H1 (cell line): Measurements from ENCODE around the gene MRPL32. TPM values are rescaled to one million over a fixed set of nuclear protein-coding genes. Genes with fewer than 3 reads are reported as not detected.

Experiments
- CTCF ChIA-PET: fragments of 300-600 bp; sonication (Branson Sonifier 250); formaldehyde crosslinking; loops from one replicate; lab custom pipeline; 2021; ENCODE audit not compliant: partially characterized antibody; lab: Charles Lee
- POLR2A ChIA-PET: fragments of 300-600 bp; sonication (Branson Sonifier 250); formaldehyde crosslinking; loops from one replicate; lab custom pipeline; 2021; ENCODE audit warnings: inconsistent platforms; ENCODE audit not compliant: partially characterized antibody; lab: Charles Lee
- DNase-seq, 2 experiments: peaks; one replicate each; pipeline versions ENCODE4 v3.0.0 to v3.0.0-alpha.2; 2010 to 2022; ENCODE audit warnings: low spot score in 2 of 2, low read depth in 1 of 2, mixed read lengths in 1 of 2
- FAIRE-seq: peaks from 2 replicates; lab custom pipeline; 2011; peaks lifted over from hg19 to GRCh38; lab: Jason Lieb, UNC
- H2AFZ ChIP-seq: 2 replicates; pipeline ENCODE4 v1.8.1; 2012; ENCODE audit warnings: low read length, inconsistent platforms
- H2AK5ac ChIP-seq: 2 replicates; pipeline ENCODE4 v1.6.1; 2013; ENCODE audit warnings: low read depth, low read length
- H2BK120ac ChIP-seq: replicated peaks from 2 replicates; pipeline ENCODE3; 2013; ENCODE audit warnings: low read depth, low read length, inconsistent platforms
- H2BK12ac ChIP-seq: 2 replicates; pipeline ENCODE4 v1.6.1; 2013; ENCODE audit warnings: low read depth, low read length
- H2BK15ac ChIP-seq: 2 replicates; pipeline ENCODE4 v1.6.1; 2013; ENCODE audit warnings: low read length
- H2BK20ac ChIP-seq: 2 replicates; pipeline ENCODE4 v1.6.1; 2013; ENCODE audit warnings: low read length
- H2BK5ac ChIP-seq: 2 replicates; pipeline ENCODE4 v1.6.1; 2013; ENCODE audit warnings: low read depth, low read length
- H3K14ac ChIP-seq: 2 replicates; pipeline ENCODE4 v1.6.1; 2013; ENCODE audit warnings: inconsistent platforms; ENCODE audit not compliant: insufficient read length
- H3K18ac ChIP-seq: 2 replicates; pipeline ENCODE4 v1.6.1; 2013; ENCODE audit warnings: low read length; ENCODE audit errors: extremely low read depth
- H3K23ac ChIP-seq: 2 replicates; pipeline ENCODE4 v1.6.1; 2013; ENCODE audit warnings: inconsistent platforms; ENCODE audit not compliant: insufficient read length
- H3K23me2 ChIP-seq: 2 replicates; pipeline ENCODE4 v1.6.1; 2013; ENCODE audit warnings: low read depth, low read length
- H3K27ac ChIP-seq: 2 replicates; pipeline ENCODE4 v1.6.1; 2011; ENCODE audit warnings: low read depth, low read length, inconsistent platforms
- H3K27me3 ChIP-seq, 4 experiments: replicated peaks in 1 of 4; 1 replicate in 1 of 4; 2 replicates in 3 of 4; pipeline versions ENCODE4 v1.6.1 to v1.8.1; 2011 to 2013; ENCODE audit warnings: low read length in 3 of 4, mild to moderate bottlenecking in 3 of 4, inconsistent platforms in 2 of 4, mixed read lengths in 2 of 4, moderate library complexity in 1 of 4; ENCODE audit not compliant: control insufficient read depth in 3 of 4, insufficient read depth in 3 of 4; ENCODE audit errors: extremely low read depth in 1 of 4
- H3K36me3 ChIP-seq, 4 experiments: 2 replicates each; pipeline versions ENCODE4 v1.6.1 to v1.8.1; 2011 to 2013; ENCODE audit warnings: mild to moderate bottlenecking in 4 of 4, low read length in 3 of 4, moderate library complexity in 2 of 4, control low read depth in 1 of 4, inconsistent platforms in 1 of 4; ENCODE audit not compliant: insufficient read depth in 4 of 4, control insufficient read depth in 2 of 4
- H3K4ac ChIP-seq: replicated peaks from 2 replicates; pipeline ENCODE3; 2013; ENCODE audit warnings: low read length, low read depth, mixed read lengths, inconsistent platforms; ENCODE audit not compliant: insufficient read length
- H3K4me1 ChIP-seq, 4 experiments: replicated peaks in 1 of 4; 1 replicate in 1 of 4; 2 replicates in 3 of 4; pipeline versions ENCODE4 v1.6.1 to v1.8.1; 2011 to 2013; ENCODE audit warnings: low read length in 3 of 4, inconsistent platforms in 2 of 4, mixed read lengths in 1 of 4; ENCODE audit not compliant: insufficient read depth in 4 of 4, control insufficient read depth in 3 of 4
- H3K4me2 ChIP-seq, 2 experiments: 2 replicates each; pipeline versions ENCODE4 v1.6.1 to v1.8.1; 2011 to 2013; ENCODE audit warnings: low read depth in 2 of 2, low read length in 2 of 2, control low read depth in 1 of 2, inconsistent platforms in 1 of 2, mild to moderate bottlenecking in 1 of 2; ENCODE audit not compliant: insufficient read depth in 1 of 2
- H3K4me3 ChIP-seq, 4 experiments: fragments of 200-600, 300-600 bp in 1 of 4; sonication (generic), shearing (Covaris generic), sonication (Bioruptor Twin) in 1 of 4; 2 replicates each; pipeline versions ENCODE4 v1.5.1 to v1.8.1; 2011 to 2016; ENCODE audit warnings: low read length in 4 of 4, low read depth in 3 of 4, control low read depth in 2 of 4, inconsistent platforms in 2 of 4, mild to moderate bottlenecking in 2 of 4, mixed read lengths in 1 of 4, moderate library complexity in 1 of 4; ENCODE audit not compliant: insufficient read depth in 2 of 4; ENCODE audit errors: extremely low read depth in 1 of 4
- H3K56ac ChIP-seq: replicated peaks from 2 replicates; pipeline ENCODE3; 2013; ENCODE audit warnings: low read depth, mild to moderate bottlenecking, mixed read lengths, low read length, inconsistent platforms; ENCODE audit not compliant: insufficient read length
- H3K79me1 ChIP-seq: 2 replicates; pipeline ENCODE4 v1.6.1; 2013; ENCODE audit warnings: low read depth, low read length, control low read depth
- H3K79me2 ChIP-seq, 2 experiments: 2 replicates each; pipeline versions ENCODE4 v1.6.1 to v1.8.1; 2012 to 2013; ENCODE audit warnings: low read length in 2 of 2, mild to moderate bottlenecking in 2 of 2, inconsistent platforms in 1 of 2; ENCODE audit not compliant: insufficient read depth in 2 of 2, control insufficient read depth in 1 of 2
- H3K9ac ChIP-seq, 4 experiments: replicated peaks in 1 of 4; 1 replicate in 1 of 4; 2 replicates in 3 of 4; pipeline versions ENCODE4 v1.6.1 to v1.8.1; 2011 to 2013; ENCODE audit warnings: low read depth in 3 of 4, low read length in 3 of 4, control low read depth in 2 of 4, mild to moderate bottlenecking in 2 of 4, moderate library complexity in 2 of 4, inconsistent platforms in 1 of 4; ENCODE audit errors: extremely low read depth in 1 of 4
- H3K9me3 ChIP-seq, 2 experiments: 2 replicates each; pipeline versions ENCODE4 v1.6.1 to v1.8.1; 2012 to 2013; ENCODE audit warnings: mild to moderate bottlenecking in 2 of 2, moderate library complexity in 2 of 2, control low read depth in 1 of 2, inconsistent platforms in 1 of 2, low read depth in 1 of 2, low read length in 1 of 2, mixed read lengths in 1 of 2; ENCODE audit not compliant: insufficient read depth in 2 of 2
- H4K20me1 ChIP-seq, 2 experiments: replicated peaks in 1 of 2; 2 replicates each; pipeline versions ENCODE3 to v1.8.1; 2011 to 2013; ENCODE audit warnings: inconsistent platforms in 2 of 2, low read length in 2 of 2, mild to moderate bottlenecking in 1 of 2; ENCODE audit not compliant: insufficient read depth in 2 of 2, control insufficient read depth in 1 of 2
- H4K5ac ChIP-seq: 2 replicates; pipeline ENCODE4 v1.6.1; 2013; ENCODE audit warnings: low read length, low read depth, mixed read lengths, inconsistent platforms; ENCODE audit not compliant: insufficient read length
- H4K8ac ChIP-seq: 2 replicates; pipeline ENCODE4 v1.8.0; 2013; ENCODE audit warnings: mild to moderate bottlenecking, moderate library complexity, low read length, inconsistent platforms; ENCODE audit not compliant: insufficient read depth; ENCODE audit errors: extremely low read depth
- H4K91ac ChIP-seq: replicated peaks from 2 replicates; pipeline ENCODE3; 2013; ENCODE audit warnings: low read length, mixed read lengths, inconsistent platforms; ENCODE audit not compliant: insufficient read length
- CHD1 ChIP-seq: IDR thresholded peaks from 2 replicates; pipeline ENCODE4 v1.6.1; 2012; ENCODE audit warnings: low read depth, low read length, improper control_type of control experiment
- CHD2 ChIP-seq: IDR thresholded peaks from 2 replicates; pipeline ENCODE4 v1.6.1; 2012; ENCODE audit warnings: low read length, improper control_type of control experiment
- FOSL1 ChIP-seq: IDR thresholded peaks from 2 replicates; pipeline ENCODE4 v1.6.1; 2011; ENCODE audit warnings: mild to moderate bottlenecking, low read depth, low read length, moderate library complexity; ENCODE audit not compliant: insufficient read depth
- KDM5A ChIP-seq: fragments of 200-600 bp; IDR thresholded peaks from 2 replicates; pipeline ENCODE4 v1.7.1; 2012; ENCODE audit warnings: mild to moderate bottlenecking, low read length, inconsistent platforms, mixed read lengths
- MAFK ChIP-seq: IDR thresholded peaks from 2 replicates; pipeline ENCODE4 v1.6.1; 2012; ENCODE audit warnings: low read depth, mild to moderate bottlenecking, improper control_type of control experiment, low read length
- POLR2A ChIP-seq, 2 experiments: IDR thresholded peaks; 1 replicate in 1 of 2; 2 replicates in 1 of 2; pipeline ENCODE4 v1.6.1; 2011; ENCODE audit warnings: low read depth in 2 of 2, low read length in 2 of 2, mild to moderate bottlenecking in 2 of 2; ENCODE audit errors: control extremely low read depth in 1 of 2
- POU5F1 ChIP-seq: IDR thresholded peaks from 2 replicates; pipeline ENCODE4 v1.6.1; 2011; ENCODE audit warnings: low read depth, mild to moderate bottlenecking, low read length, moderate library complexity
- RBBP5 ChIP-seq: IDR thresholded peaks from 2 replicates; pipeline ENCODE4 v1.7.1; 2012; ENCODE audit warnings: low read depth, mild to moderate bottlenecking, inconsistent platforms, low read length, moderate library complexity, borderline replicate concordance
- RFX5 ChIP-seq: IDR thresholded peaks from 2 replicates; pipeline ENCODE4 v1.6.1; 2011; ENCODE audit warnings: low read depth, low read length, improper control_type of control experiment, borderline replicate concordance
- ZNF274 ChIP-seq: IDR thresholded peaks from 2 replicates; pipeline ENCODE4 v1.7.0; 2012; ENCODE audit warnings: low read length, borderline replicate concordance; ENCODE audit errors: extremely low read depth
- WGBS, 2 experiments: shearing (Covaris generic) in 1 of 2; methylation state at CpG; one replicate each; pipeline versions ENCODE4 v1.1.6 to v1.1.7; 2013 to 2015; ENCODE audit warnings: low lambda C conversion rate in 2 of 2, mixed read lengths in 2 of 2, inconsistent platforms in 1 of 2, low coverage in 1 of 2, missing lambda C conversion rate in 1 of 2; ENCODE audit not compliant: insufficient replicate concordance in 2 of 2, insufficient coverage in 1 of 2, insufficient read length in 1 of 2; ENCODE audit errors: extremely low coverage in 1 of 2, missing lambda C conversion rate in 1 of 2; 5-methylcytosine and 5-hydroxymethylcytosine counted together
- polyA plus RNA-seq, 7 experiments: library from polyadenylated mRNA; depleted of rRNA in 3 of 7; stranded (reverse) in 5 of 7; unstranded in 2 of 7; fragments of >200 nt in 5 of 7; fragments of 200-250 nt in 2 of 7; gene quantifications; 1 replicate in 5 of 7; 2 replicates in 1 of 7; 4 replicates in 1 of 7; pipeline versions ENCODE4 v1.2.1 to v1.2.3, GENCODE V29; 2011 to 2013; ENCODE audit warnings: missing spikeins in 2 of 7, mixed read lengths in 2 of 7
- total RNA-seq: library from RNA; stranded (reverse); fragmentation: NEBNext Ultra II Directional; extraction: Animal tissue kit (Norgen Biotek cat#: 25700); gene quantifications from 2 replicates; pipeline ENCODE4 v1.2.1, GENCODE V29; 2021
- TF ChIP-seq, protein P1 (sequence below): IDR thresholded peaks from 2 replicates; pipeline ENCODE4 v1.6.1; 2011; ENCODE audit warnings: low read depth, mild to moderate bottlenecking, low read length; ENCODE audit not compliant: insufficient read depth

The MRPL32 gene
- total and polyA plus RNA-seq, 2 of the 8 experiments (the other 6 are each of a cell fraction or from before 2014, with no cell fraction given): 50.9 to 97.2 TPM

DNA sequence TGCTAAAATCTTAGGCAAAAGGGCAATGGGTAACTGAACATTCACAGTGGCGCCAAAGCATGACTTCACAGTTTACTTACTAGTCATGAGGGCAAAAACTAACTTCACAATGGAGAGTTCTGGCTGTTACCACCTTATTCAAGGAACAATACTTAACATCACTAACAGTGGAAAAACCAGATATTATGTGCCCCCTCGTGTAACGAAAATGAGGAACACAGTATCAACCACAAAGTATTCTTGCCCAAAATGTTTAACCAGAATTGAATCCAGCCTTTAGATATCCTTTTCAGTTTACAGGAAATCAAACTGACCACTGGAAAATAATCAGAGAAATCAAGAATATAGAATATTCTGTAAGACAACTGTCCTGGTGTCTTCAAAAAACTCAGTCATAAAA, 29.8 kb upstream of the MRPL32 start:
- no peak overlapping the region for H3K9ac ChIP-seq
- POLR2A ChIA-PET: no interaction called here
- no peaks in the 10 kb centered on the region for H3K27me3 ChIP-seq

More for the DNA sequence above, 29.8 kb upstream of the MRPL32 start:
- H4K8ac ChIP-seq: no peak overlapping the region
- no peak overlapping the region for H3K4me3 ChIP-seq
- DNase-seq (no peak), FAIRE-seq (no peak)
- H4K20me1 ChIP-seq: no peaks in the 10 kb centered on the region
- 56% methylated on average over 3 of the region's 3 CpGs; no CpG with 5 or more reads in 1 of the 2 experiments for WGBS, 2 experiments
- no peak overlapping the region for H3K14ac ChIP-seq
- H3K4ac ChIP-seq: no peak overlapping the region
- H3K23ac ChIP-seq: no peak overlapping the region
- H3K27ac ChIP-seq: no peak overlapping the region
- H2BK5ac ChIP-seq: no peak overlapping the region
- no peak overlapping the region for H2BK15ac ChIP-seq
- H3K4me2 ChIP-seq: no peak overlapping the region
- TF ChIP-seq, protein P1, sequence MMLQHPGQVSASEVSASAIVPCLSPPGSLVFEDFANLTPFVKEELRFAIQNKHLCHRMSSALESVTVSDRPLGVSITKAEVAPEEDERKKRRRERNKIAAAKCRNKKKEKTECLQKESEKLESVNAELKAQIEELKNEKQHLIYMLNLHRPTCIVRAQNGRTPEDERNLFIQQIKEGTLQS: no peak
- TF ChIP-seq RFX5: no peak
- no peak for TF ChIP-seq POU5F1
- no peak for TF ChIP-seq CHD1
- no peak for TF ChIP-seq FOSL1
- no peak for TF ChIP-seq MAFK
- TF ChIP-seq POLR2A (IDR thresholded peaks at IDR 0.05; ENCODE audit: control extremely low read depth in 1 of 2, low read depth in 2 of 2, low read length in 2 of 2): no peak
- no peak for TF ChIP-seq ZNF274
- no peak for TF ChIP-seq RBBP5
- TF ChIP-seq CHD2: no peak
- no peak for TF ChIP-seq KDM5A
- TF ChIP-seq, all 59 proteins: peak for 0
- Histone ChIP-seq H2BK20ac (no peak overlapping the region), H4K5ac (no peak overlapping the region), H3K23me2 (no peaks in the 10 kb centered on the region), H2AFZ (no peak overlapping the region), H3K79me1 (no peaks in the 10 kb centered on the region), H3K79me2 (no peaks in the 10 kb centered on the region), H3K9me3 (no peaks in the 10 kb centered on the region), H3K18ac (no peak overlapping the region), H2BK12ac (no peak overlapping the region), H2AK5ac (no peak overlapping the region), H2BK120ac (no peak overlapping the region), H3K56ac (no peak overlapping the region), H4K91ac (no peak overlapping the region), H3K4me1 (no peaks in the 10 kb centered on the region), H3K36me3 (no peaks in the 10 kb centered on the region)
- CTCF ChIA-PET: interaction anchor here (0.5 kb wide), 1 partner anchor 916 kb away, joined by 3 read pairs; no protein-coding TSS in a partner anchor
